Right lobe of liver (tissue), 4 donors: ENCODE measurements around the gene SYNGR1.
"Not testable (repeated sequence)": the region's sequence is repeated elsewhere in the genome, so short reads cannot be mapped to it uniquely, and the experiment has no call there.

ENCODE experiments used
- CTCF ChIP-seq, 4 donors: fragments of 200-600 bp in 3 of 4; fragments of 450-650 bp in 1 of 4; IDR thresholded peaks; one replicate each; pipeline versions ENCODE4 v1.5.1 to v1.8.0; 2016 to 2022; ENCODE audit warnings: antibody characterized with exemption in 4 of 4, mild to moderate bottlenecking in 2 of 4
- POLR2A ChIP-seq: fragments of 450-650 bp; IDR thresholded peaks from one replicate; pipeline ENCODE4 v1.6.1; 2017; ENCODE audit warnings: antibody characterized with exemption, mild to moderate bottlenecking
- donor health status: DM: no; HTN: no; CAD: no.
- donor health status: DM: no; HTN: no; CAD: no.
- donor health status: DM: no; HTN: yes; CAD: no.

GRCh38 chr22:39330553-39330952, 19.2 kb upstream of the SYNGR1 start:
- not testable (repeated sequence) for TF ChIP-seq CTCF (IDR thresholded peaks at IDR 0.05); POLR2A
